ENCODE data around the gene NRXN2.

GRCh38 chr11:64659417-64660144 lies 63.4 kb downstream of the NRXN2 start:
- no peak for TF ChIP-seq CTCF (IDR thresholded peaks at IDR 0.05; ENCODE audit: low read depth, low read length, poor library complexity, severe bottlenecking)
- TF ChIP-seq EZH2phosphoT487 (IDR thresholded peaks at IDR 0.05; ENCODE audit: borderline replicate concordance, low read length) = no peak
